HEK293 (cell line): ENCODE measurements around the gene FBXL13.

Experiments
- CTCF ChIP-seq: fragments of 450-650 bp; formaldehyde crosslinking; IDR thresholded peaks from 2 replicates; pipeline ENCODE4 v1.5.1; 2016; ENCODE audit warnings: missing biosample characterization, missing genetic modification characterization
- GLIS1 ChIP-seq: fragments of 450-650 bp; formaldehyde crosslinking; IDR thresholded peaks from 2 replicates; pipeline ENCODE4 v1.5.1; 2016; ENCODE audit warnings: missing biosample characterization, missing genetic modification characterization
- KLF1 ChIP-seq: fragments of 450-650 bp; formaldehyde crosslinking; IDR thresholded peaks from 2 replicates; pipeline ENCODE4 v1.5.1; 2016; ENCODE audit warnings: missing biosample characterization, missing genetic modification characterization
- KLF9 ChIP-seq: fragments of 450-650 bp; formaldehyde crosslinking; IDR thresholded peaks from 2 replicates; pipeline ENCODE4 v1.5.1; 2016; ENCODE audit warnings: missing biosample characterization, missing genetic modification characterization, low read depth
- PRDM10 ChIP-seq: fragments of 450-650 bp; formaldehyde crosslinking; IDR thresholded peaks from 2 replicates; pipeline ENCODE4 v1.5.1; 2016; ENCODE audit warnings: missing biosample characterization, missing genetic modification characterization
- SCRT1 ChIP-seq: fragments of 450-650 bp; formaldehyde crosslinking; IDR thresholded peaks from 2 replicates; pipeline ENCODE4 v1.5.1; 2016; ENCODE audit warnings: missing biosample characterization, missing genetic modification characterization, borderline replicate concordance
- SP2 ChIP-seq: fragments of 450-650 bp; formaldehyde crosslinking; IDR thresholded peaks from 2 replicates; pipeline ENCODE4 v1.5.1; 2016; ENCODE audit warnings: missing biosample characterization, missing genetic modification characterization
- ZBTB1 ChIP-seq: fragments of 450-650 bp; formaldehyde crosslinking; IDR thresholded peaks from 2 replicates; pipeline ENCODE4 v1.5.1; 2016; ENCODE audit warnings: missing biosample characterization, missing genetic modification characterization
- ZFP3 ChIP-seq: fragments of 450-650 bp; formaldehyde crosslinking; IDR thresholded peaks from 2 replicates; pipeline ENCODE4 v1.5.1; 2016; ENCODE audit warnings: low read depth, missing biosample characterization, missing genetic modification characterization
- ZIC2 ChIP-seq: fragments of 450-650 bp; formaldehyde crosslinking; IDR thresholded peaks from 2 replicates; pipeline ENCODE4 v1.5.1; 2016; ENCODE audit warnings: missing biosample characterization, missing genetic modification characterization
- ZNF112 ChIP-seq: fragments of 450-650 bp; formaldehyde crosslinking; IDR thresholded peaks from 2 replicates; pipeline ENCODE4 v1.5.0; 2017; ENCODE audit warnings: missing biosample characterization, missing genetic modification characterization
- ZNF155 ChIP-seq: fragments of 450-650 bp; formaldehyde crosslinking; IDR thresholded peaks from 2 replicates; pipeline ENCODE4 v1.5.1; 2016; ENCODE audit warnings: missing biosample characterization, missing genetic modification characterization
- ZNF169 ChIP-seq: fragments of 450-650 bp; formaldehyde crosslinking; IDR thresholded peaks from 2 replicates; pipeline ENCODE4 v1.5.1; 2016; ENCODE audit warnings: missing biosample characterization, missing genetic modification characterization
- ZNF24 ChIP-seq: fragments of 450-650 bp; formaldehyde crosslinking; IDR thresholded peaks from 2 replicates; pipeline ENCODE4 v1.5.1; 2016; ENCODE audit warnings: missing biosample characterization, missing genetic modification characterization
- ZNF341 ChIP-seq: fragments of 450-650 bp; formaldehyde crosslinking; IDR thresholded peaks from 2 replicates; pipeline ENCODE4; 2016; ENCODE audit warnings: low read depth, missing biosample characterization, missing genetic modification characterization
- ZNF391 ChIP-seq: fragments of 450-650 bp; formaldehyde crosslinking; IDR thresholded peaks from 2 replicates; pipeline ENCODE4 v1.5.1; 2016; ENCODE audit warnings: low read depth, missing biosample characterization, missing genetic modification characterization, borderline replicate concordance
- ZNF398 ChIP-seq: fragments of 450-650 bp; formaldehyde crosslinking; IDR thresholded peaks from 2 replicates; pipeline ENCODE4 v1.5.1; 2017; ENCODE audit warnings: missing biosample characterization, missing genetic modification characterization
- ZNF423 ChIP-seq: fragments of 450-650 bp; formaldehyde crosslinking; IDR thresholded peaks from 2 replicates; pipeline ENCODE4 v1.5.1; 2016; ENCODE audit warnings: missing biosample characterization, missing genetic modification characterization
- ZNF473 ChIP-seq: fragments of 450-650 bp; formaldehyde crosslinking; IDR thresholded peaks from 2 replicates; pipeline ENCODE4 v1.5.1; 2017; ENCODE audit warnings: missing biosample characterization, missing genetic modification characterization
- ZNF513 ChIP-seq: fragments of 450-650 bp; IDR thresholded peaks from 2 replicates; pipeline ENCODE4 v1.5.1; 2018; ENCODE audit warnings: missing biosample characterization, missing genetic modification characterization
- ZNF518A ChIP-seq: fragments of 450-650 bp; formaldehyde crosslinking; conservative IDR thresholded peaks from 2 replicates; pipeline ENCODE4 v1.5.1; 2016; ENCODE audit warnings: low read depth, missing biosample characterization, missing genetic modification characterization
- ZNF558 ChIP-seq: fragments of 450-650 bp; formaldehyde crosslinking; IDR thresholded peaks from 2 replicates; pipeline ENCODE4 v1.5.1; 2016; ENCODE audit warnings: missing biosample characterization, missing genetic modification characterization
- ZNF610 ChIP-seq: fragments of 450-650 bp; formaldehyde crosslinking; IDR thresholded peaks from 2 replicates; pipeline ENCODE4 v1.5.1; 2016; ENCODE audit warnings: missing biosample characterization, missing genetic modification characterization, borderline replicate concordance
- ZNF654 ChIP-seq: fragments of 450-650 bp; formaldehyde crosslinking; IDR thresholded peaks from 2 replicates; pipeline ENCODE4 v1.5.1; 2016; ENCODE audit warnings: low read depth, missing biosample characterization, missing genetic modification characterization
- ZNF768 ChIP-seq: fragments of 450-650 bp; formaldehyde crosslinking; IDR thresholded peaks from 2 replicates; pipeline ENCODE4 v1.5.1; 2018; ENCODE audit warnings: missing biosample characterization, mild to moderate bottlenecking, missing genetic modification characterization
- ZNF792 ChIP-seq: fragments of 450-650 bp; formaldehyde crosslinking; IDR thresholded peaks from 2 replicates; pipeline ENCODE4 v1.5.1; 2016; ENCODE audit warnings: missing biosample characterization, missing genetic modification characterization
- ZNF837 ChIP-seq: fragments of 450-650 bp; formaldehyde crosslinking; IDR thresholded peaks from 2 replicates; pipeline ENCODE4 v1.5.1; 2016; ENCODE audit warnings: missing biosample characterization, missing genetic modification characterization

Gene FBXL13

GRCh38 chr7:102991540-102992214 lies 82.9 kb downstream of the FBXL13 start (continued):
- peak; percentile 62; the same call in 1 of the 2 replicates for TF ChIP-seq PRDM10 (tag by site-specific recombination)
- TF ChIP-seq GLIS1 (tag by site-specific recombination), result peak; percentile 20; the same call in 1 of the 2 replicates
- no peak for TF ChIP-seq KLF1 (tag by site-specific recombination)
- no peak for TF ChIP-seq SCRT1
- TF ChIP-seq ZNF391 (tag by site-specific recombination), result peak; percentile 88
- no peak for TF ChIP-seq ZNF837 (tag by site-specific recombination)
- TF ChIP-seq ZNF473 (tag by site-specific recombination), result no peak
- peak; percentile 70 for TF ChIP-seq ZNF341
- no peak for TF ChIP-seq ZNF169
- TF ChIP-seq SP2 (tag by site-specific recombination), result peak; percentile 16; the same call in 1 of the 2 replicates
- peak; percentile 69 for TF ChIP-seq ZNF398 (tag by site-specific recombination)
- no peak for TF ChIP-seq ZNF610 (tag by site-specific recombination)
- TF ChIP-seq ZNF518A (tag by site-specific recombination), result peak; percentile 51
- TF ChIP-seq ZNF792 (tag by site-specific recombination), result no peak; the same call in 1 of the 2 replicates
- TF ChIP-seq ZNF558, result peak; percentile 79
- no peak for TF ChIP-seq ZNF768
- TF ChIP-seq CTCF (tag by site-specific recombination), result no peak
- TF ChIP-seq ZNF155 (tag by site-specific recombination), result peak; percentile 36; the same call in 1 of the 2 replicates
- peak; percentile 44; the same call in 1 of the 2 replicates for TF ChIP-seq ZBTB1
- TF ChIP-seq ZNF513 (tag by site-specific recombination), result no peak
- no peak for TF ChIP-seq ZNF654
- no peak for TF ChIP-seq ZFP3 (tag by site-specific recombination)
- TF ChIP-seq ZIC2 (tag by site-specific recombination), result no peak
- TF ChIP-seq KLF9 (tag by site-specific recombination), result no peak
- peak; percentile 98 for TF ChIP-seq ZNF24 (tag by site-specific recombination)
- no peak for TF ChIP-seq ZNF423
- no peak for TF ChIP-seq ZNF112 (tag by site-specific recombination)
